Neural crest cell (in vitro differentiated cells): ENCODE data around the gene NDST1. TPM values are rescaled to one million over a fixed set of nuclear protein-coding genes. Genes with fewer than 3 reads are reported as not detected.

Source experiments
- DNase-seq: peaks from one replicate; pipeline ENCODE4 v3.0.0; 2021; ENCODE audit warnings: low read depth, mixed read lengths, low spot score
- H3K27ac Mint-ChIP-seq: one replicate; pipeline ENCODE4 v1.8.0; 2021; ENCODE audit warnings: mild to moderate bottlenecking, mixed read lengths; ENCODE audit not compliant: unreplicated experiment
- H3K27me3 Mint-ChIP-seq: 2 replicates; pipeline ENCODE4 v1.8.0; 2021; ENCODE audit warnings: low read depth, mild to moderate bottlenecking, mixed read lengths
- H3K36me3 Mint-ChIP-seq: 2 replicates; pipeline ENCODE4 v1.8.0; 2021; ENCODE audit warnings: low read depth, mild to moderate bottlenecking, mixed read lengths
- H3K4me1 Mint-ChIP-seq: 2 replicates; pipeline ENCODE4 v1.8.0; 2021; ENCODE audit warnings: mixed read lengths
- H3K4me3 Mint-ChIP-seq: one replicate; pipeline ENCODE4 v1.8.0; 2021; ENCODE audit warnings: mild to moderate bottlenecking, mixed read lengths
- H3K9me3 Mint-ChIP-seq: 2 replicates; pipeline ENCODE4 v1.8.0; 2021; ENCODE audit warnings: mixed read lengths
- total RNA-seq: library from RNA; stranded (reverse); gene quantifications from 2 replicates; pipeline ENCODE4 v1.2.1, GENCODE V29; 2021
- TF ChIP-seq, protein P1 (sequence below): fragments of 200-600 bp; sonication (generic); conservative IDR thresholded peaks from 2 replicates; pipeline ENCODE4 v1.5.0; 2021; ENCODE audit warnings: antibody characterized with exemption, mild to moderate bottlenecking

Gene NDST1
- total RNA-seq, 1 donor from 2014 or later, result 112 TPM

DNA sequence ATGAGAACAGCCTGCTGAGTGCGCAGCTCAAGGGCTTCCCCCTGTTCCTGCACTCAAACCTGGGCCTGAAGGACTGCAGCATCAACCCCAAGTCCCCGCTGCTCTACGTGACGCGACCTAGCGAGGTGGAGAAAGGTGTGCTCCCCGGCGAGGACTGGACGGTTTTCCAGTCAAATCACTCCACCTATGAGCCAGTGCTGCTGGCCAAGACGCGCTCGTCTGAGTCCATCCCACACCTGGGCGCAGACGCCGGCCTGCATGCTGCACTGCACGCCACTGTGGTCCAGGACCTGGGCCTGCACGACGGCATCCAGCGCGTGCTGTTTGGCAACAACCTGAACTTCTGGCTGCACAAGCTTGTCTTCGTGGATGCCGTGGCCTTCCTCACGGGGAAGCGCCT, 19.9 kb downstream of the NDST1 start:
- peaks cover 4% of the 10 kb centered on the region for H3K36me3 Mint-ChIP-seq
- H3K27ac Mint-ChIP-seq, result no peak overlapping the region
- peaks cover 31% of the 10 kb centered on the region for H3K4me1 Mint-ChIP-seq
- no peak overlapping the region for H3K4me3 Mint-ChIP-seq
- no peaks in the 10 kb centered on the region for H3K27me3 Mint-ChIP-seq
- DNase-seq, result no peak
- no peaks in the 10 kb centered on the region for H3K9me3 Mint-ChIP-seq
- TF ChIP-seq, protein P1, sequence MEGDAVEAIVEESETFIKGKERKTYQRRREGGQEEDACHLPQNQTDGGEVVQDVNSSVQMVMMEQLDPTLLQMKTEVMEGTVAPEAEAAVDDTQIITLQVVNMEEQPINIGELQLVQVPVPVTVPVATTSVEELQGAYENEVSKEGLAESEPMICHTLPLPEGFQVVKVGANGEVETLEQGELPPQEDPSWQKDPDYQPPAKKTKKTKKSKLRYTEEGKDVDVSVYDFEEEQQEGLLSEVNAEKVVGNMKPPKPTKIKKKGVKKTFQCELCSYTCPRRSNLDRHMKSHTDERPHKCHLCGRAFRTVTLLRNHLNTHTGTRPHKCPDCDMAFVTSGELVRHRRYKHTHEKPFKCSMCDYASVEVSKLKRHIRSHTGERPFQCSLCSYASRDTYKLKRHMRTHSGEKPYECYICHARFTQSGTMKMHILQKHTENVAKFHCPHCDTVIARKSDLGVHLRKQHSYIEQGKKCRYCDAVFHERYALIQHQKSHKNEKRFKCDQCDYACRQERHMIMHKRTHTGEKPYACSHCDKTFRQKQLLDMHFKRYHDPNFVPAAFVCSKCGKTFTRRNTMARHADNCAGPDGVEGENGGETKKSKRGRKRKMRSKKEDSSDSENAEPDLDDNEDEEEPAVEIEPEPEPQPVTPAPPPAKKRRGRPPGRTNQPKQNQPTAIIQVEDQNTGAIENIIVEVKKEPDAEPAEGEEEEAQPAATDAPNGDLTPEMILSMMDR, result no peak

DNA sequence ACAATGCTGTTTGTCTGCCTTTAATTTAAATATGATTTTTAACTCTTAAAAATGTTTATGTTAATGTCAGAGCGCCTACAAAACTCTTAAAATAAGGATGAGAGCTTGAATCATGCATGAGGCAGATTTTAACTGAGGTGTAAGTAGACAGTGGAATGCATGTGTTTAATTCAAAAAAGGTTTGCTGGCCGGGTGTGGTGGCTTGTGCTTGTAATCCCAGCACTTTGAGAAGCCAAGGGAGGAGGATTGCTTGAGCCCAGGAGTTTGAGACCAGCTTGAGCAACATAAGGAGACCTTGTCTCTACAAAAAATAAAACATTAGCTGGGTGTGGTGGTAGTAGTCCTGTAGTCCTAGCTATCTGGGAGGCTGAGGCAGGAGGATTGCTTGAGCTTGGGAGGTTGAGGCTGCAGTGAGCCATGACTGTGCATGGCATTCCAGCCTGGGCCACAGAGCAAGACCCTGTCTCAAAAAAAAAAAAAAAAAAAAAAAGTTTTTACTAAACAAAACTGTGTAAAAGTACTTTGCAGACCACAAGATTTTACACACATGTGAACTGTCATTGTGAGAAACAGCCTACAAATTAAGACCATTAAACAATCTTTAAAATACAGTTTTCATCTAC, 21.1 kb downstream of the NDST1 start:
- H3K4me1 Mint-ChIP-seq, result peaks cover 21% of the 10 kb centered on the region
- H3K27ac Mint-ChIP-seq, result no peak overlapping the region
- TF ChIP-seq, protein P1, result no peak

GRCh38 chr5:150529555-150529954, 21.6 kb downstream of the NDST1 start:
- no peak overlapping the region for H3K4me3 Mint-ChIP-seq
- peaks cover 5% of the 10 kb centered on the region for H3K36me3 Mint-ChIP-seq
- no peaks in the 10 kb centered on the region for H3K9me3 Mint-ChIP-seq
- H3K4me1 Mint-ChIP-seq, result peaks cover 21% of the 10 kb centered on the region
- no peak for DNase-seq
- TF ChIP-seq, protein P1, result no peak
- H3K27me3 Mint-ChIP-seq, result no peaks in the 10 kb centered on the region
- H3K27ac Mint-ChIP-seq, result no peak overlapping the region

More for the DNA sequence above, 21.1 kb downstream of the NDST1 start:
- Mint-ChIP-seq H3K27me3 (no peaks in the 10 kb centered on the region), H3K36me3 (peaks cover 5% of the 10 kb centered on the region), H3K9me3 (no peaks in the 10 kb centered on the region), H3K4me3 (no peak overlapping the region)
- DNase-seq, result no peak

DNA sequence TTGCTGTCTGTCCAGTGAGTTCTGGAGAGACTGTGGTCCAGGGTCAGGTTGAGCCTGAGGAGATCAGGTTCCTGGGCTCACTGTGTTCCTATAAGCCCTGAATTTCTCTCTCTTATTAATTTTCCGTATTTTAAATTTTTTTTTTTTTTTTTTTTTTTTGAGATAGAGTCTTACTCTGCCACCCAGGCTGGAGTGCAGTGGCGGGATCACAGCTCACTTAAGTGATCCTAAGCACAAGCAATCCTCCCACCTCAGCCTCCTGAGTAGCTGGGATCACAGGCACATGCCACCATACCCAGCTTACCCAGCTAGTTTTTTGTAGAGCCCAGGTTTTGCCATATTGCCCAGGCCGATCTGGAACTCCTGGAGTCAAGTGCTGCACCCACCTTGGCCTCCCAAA, 22.5 kb downstream of the NDST1 start:
- TF ChIP-seq, protein P1, result no peak
- Mint-ChIP-seq H3K36me3 (peaks cover 5% of the 10 kb centered on the region), H3K27ac (no peak overlapping the region)

DNA sequence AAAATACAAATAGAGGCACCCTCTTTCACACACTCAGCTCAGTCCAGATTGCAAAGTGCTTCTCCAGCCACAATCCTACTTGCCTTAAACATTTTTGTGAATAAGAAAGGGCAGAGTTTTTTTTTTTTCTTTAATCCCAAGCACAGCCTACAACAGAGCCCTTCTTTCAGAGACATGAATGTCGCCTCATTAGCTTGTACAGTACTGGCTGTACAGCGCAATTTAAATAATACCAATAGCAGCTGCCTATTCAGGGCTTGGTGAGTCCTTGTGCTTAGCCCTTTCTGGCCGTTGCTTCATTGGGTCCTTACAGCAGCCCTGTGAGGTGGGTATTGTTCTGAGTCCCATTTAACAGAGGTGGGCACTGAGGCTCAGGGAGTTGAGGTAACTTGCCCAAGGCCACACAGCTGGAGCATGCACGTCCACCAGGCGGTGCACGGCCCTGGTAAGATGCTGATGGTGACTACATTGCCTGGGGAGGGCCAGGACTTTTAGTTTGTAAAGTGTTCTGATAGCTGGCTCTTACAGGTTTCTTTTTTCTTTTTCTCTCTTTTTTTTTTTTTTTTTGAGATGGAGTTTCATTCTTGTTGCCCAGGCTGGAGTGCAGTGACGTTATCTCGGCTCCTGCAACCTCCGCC, 23.1 kb downstream of the NDST1 start:
- H3K27me3 Mint-ChIP-seq, result no peaks in the 10 kb centered on the region
- DNase-seq, result no peak
- peaks cover 5% of the 10 kb centered on the region for H3K36me3 Mint-ChIP-seq
- H3K27ac Mint-ChIP-seq, result no peak overlapping the region
- H3K4me3 Mint-ChIP-seq, result no peak overlapping the region
- H3K4me1 Mint-ChIP-seq, result peaks cover 12% of the 10 kb centered on the region
- H3K9me3 Mint-ChIP-seq, result no peaks in the 10 kb centered on the region
- TF ChIP-seq, protein P1, result no peak

More for the DNA sequence above, 22.5 kb downstream of the NDST1 start:
- no peak for DNase-seq
- Mint-ChIP-seq H3K4me3 (no peak overlapping the region), H3K4me1 (peaks cover 19% of the 10 kb centered on the region), H3K9me3 (no peaks in the 10 kb centered on the region), H3K27me3 (no peaks in the 10 kb centered on the region)
